NB4 (cell line): ENCODE data around the gene PRSS57.

Source experiments
- CTCF ChIP-seq: IDR thresholded peaks from one replicate; pipeline ENCODE4 v1.5.1; 2012; ENCODE audit warnings: low read depth, low read length
- MAX ChIP-seq: IDR thresholded peaks from 2 replicates; pipeline ENCODE4 v1.6.1; 2011; ENCODE audit warnings: low read depth, low read length
- MYC ChIP-seq: IDR thresholded peaks from 2 replicates; pipeline ENCODE4 v1.6.1; 2011; ENCODE audit warnings: low read depth, low read length
- POLR2A ChIP-seq: IDR thresholded peaks from 2 replicates; pipeline ENCODE4 v1.6.1; 2011; ENCODE audit warnings: mild to moderate bottlenecking; ENCODE audit not compliant: insufficient read length; ENCODE audit errors: extremely low read depth

- TF ChIP-seq CTCF (no peak), POLR2A (no peak), MYC (no peak), MAX (no peak)
Observed at GRCh38 chr19:709965-710571, 14.8 kb upstream of the PRSS57 start.
